ENCODE measurements around the gene ANKRD33B. TPM values are rescaled to one million over a fixed set of nuclear protein-coding genes. Genes with fewer than 3 reads are reported as not detected.

ANKRD33B gene
- total RNA-seq, 3 donors from 2014 or later (not counting 1 experiment from before 2014, with no cell fraction given) = 2.4 to 4.3 (median 3.9) TPM

GRCh38 chr5:10634050-10634449 lies 70.2 kb downstream of the ANKRD33B start:
- H3K4me3 Mint-ChIP-seq = peak overlapping the region; percentile 82
- peak overlapping the region; percentile 75 to 89 for H3K27ac Mint-ChIP-seq

GRCh38 chr5:10634562-10634961 lies 70.7 kb downstream of the ANKRD33B start:
- Histone ChIP-seq H3K4me3 (ENCODE audit: low read length) (no peak overlapping the region), H3K9me3 (ENCODE audit: control insufficient read depth, insufficient read depth, low read length) (no peaks in the 10 kb centered on the region), H3K36me3 (ENCODE audit: control insufficient read depth, insufficient read depth, low read length) (no peaks in the 10 kb centered on the region), H3K27ac (ENCODE audit: low read length) (peak overlapping the region; percentile 26), H3K4me1 (ENCODE audit: control insufficient read depth, insufficient read depth, low read length) (peaks cover 53% of the 10 kb centered on the region), H3K27me3 (ENCODE audit: control insufficient read depth, insufficient read depth, low read length) (no peaks in the 10 kb centered on the region)
- H3K4me1 Mint-ChIP-seq = peaks cover 24 to 58% of the 10 kb centered on the region in 2 donors
- H3K36me3 Mint-ChIP-seq = no peaks in the 10 kb centered on the region
- 83% methylated on average over 2 of the region's 2 CpGs for WGBS (ENCODE audit: insufficient coverage)
- TF ChIP-seq, protein P1, sequence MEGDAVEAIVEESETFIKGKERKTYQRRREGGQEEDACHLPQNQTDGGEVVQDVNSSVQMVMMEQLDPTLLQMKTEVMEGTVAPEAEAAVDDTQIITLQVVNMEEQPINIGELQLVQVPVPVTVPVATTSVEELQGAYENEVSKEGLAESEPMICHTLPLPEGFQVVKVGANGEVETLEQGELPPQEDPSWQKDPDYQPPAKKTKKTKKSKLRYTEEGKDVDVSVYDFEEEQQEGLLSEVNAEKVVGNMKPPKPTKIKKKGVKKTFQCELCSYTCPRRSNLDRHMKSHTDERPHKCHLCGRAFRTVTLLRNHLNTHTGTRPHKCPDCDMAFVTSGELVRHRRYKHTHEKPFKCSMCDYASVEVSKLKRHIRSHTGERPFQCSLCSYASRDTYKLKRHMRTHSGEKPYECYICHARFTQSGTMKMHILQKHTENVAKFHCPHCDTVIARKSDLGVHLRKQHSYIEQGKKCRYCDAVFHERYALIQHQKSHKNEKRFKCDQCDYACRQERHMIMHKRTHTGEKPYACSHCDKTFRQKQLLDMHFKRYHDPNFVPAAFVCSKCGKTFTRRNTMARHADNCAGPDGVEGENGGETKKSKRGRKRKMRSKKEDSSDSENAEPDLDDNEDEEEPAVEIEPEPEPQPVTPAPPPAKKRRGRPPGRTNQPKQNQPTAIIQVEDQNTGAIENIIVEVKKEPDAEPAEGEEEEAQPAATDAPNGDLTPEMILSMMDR (IDR thresholded peaks at IDR 0.05) = no peak
- H3K9me3 Mint-ChIP-seq = peaks cover 4% of the 10 kb centered on the region in 2 donors
- no peak for DNase-seq
- H3K27me3 Mint-ChIP-seq (ENCODE audit: low read depth in 2 of 2) = peaks cover 0 to under 1% of the 10 kb centered on the region in 2 donors
- H3K4me3 Mint-ChIP-seq = peak overlapping the region; percentile 82
- no peak for ATAC-seq
- intact Hi-C loops (cut with micrococcal nuclease) = no loop called here
- H3K27ac Mint-ChIP-seq = peak overlapping the region; percentile 75 to 89

More at GRCh38 chr5:10634050-10634449, 70.2 kb downstream of the ANKRD33B start:
- no peaks in the 10 kb centered on the region for H3K9me3 ChIP-seq (ENCODE audit: control insufficient read depth, insufficient read depth, low read length)
- H3K4me3 ChIP-seq (ENCODE audit: low read length) = no peak overlapping the region
- peak; percentile 28 to 46 (median 44) for ATAC-seq
- Mint-ChIP-seq H3K27me3 (ENCODE audit: low read depth in 2 of 2) (peaks cover 0 to 3% of the 10 kb centered on the region in 2 donors), H3K9me3 (peaks cover 4% of the 10 kb centered on the region in 2 donors), H3K4me1 (peaks cover 24 to 58% of the 10 kb centered on the region in 2 donors), H3K36me3 (no peaks in the 10 kb centered on the region)
- H3K36me3 ChIP-seq (ENCODE audit: control insufficient read depth, insufficient read depth, low read length) = no peaks in the 10 kb centered on the region
- no peaks in the 10 kb centered on the region for H3K27me3 ChIP-seq (ENCODE audit: control insufficient read depth, insufficient read depth, low read length)
- no peak for DNase-seq
- H3K27ac ChIP-seq (ENCODE audit: low read length) = peak overlapping the region; percentile 55
- intact Hi-C loops (cut with micrococcal nuclease) = no loop called here
- H3K4me1 ChIP-seq (ENCODE audit: control insufficient read depth, insufficient read depth, low read length) = peaks cover 53% of the 10 kb centered on the region
- 81% methylated on average over 2 of the region's 4 CpGs for WGBS (ENCODE audit: insufficient coverage)
- TF ChIP-seq, protein P1 (IDR thresholded peaks at IDR 0.05) = no peak

DNA sequence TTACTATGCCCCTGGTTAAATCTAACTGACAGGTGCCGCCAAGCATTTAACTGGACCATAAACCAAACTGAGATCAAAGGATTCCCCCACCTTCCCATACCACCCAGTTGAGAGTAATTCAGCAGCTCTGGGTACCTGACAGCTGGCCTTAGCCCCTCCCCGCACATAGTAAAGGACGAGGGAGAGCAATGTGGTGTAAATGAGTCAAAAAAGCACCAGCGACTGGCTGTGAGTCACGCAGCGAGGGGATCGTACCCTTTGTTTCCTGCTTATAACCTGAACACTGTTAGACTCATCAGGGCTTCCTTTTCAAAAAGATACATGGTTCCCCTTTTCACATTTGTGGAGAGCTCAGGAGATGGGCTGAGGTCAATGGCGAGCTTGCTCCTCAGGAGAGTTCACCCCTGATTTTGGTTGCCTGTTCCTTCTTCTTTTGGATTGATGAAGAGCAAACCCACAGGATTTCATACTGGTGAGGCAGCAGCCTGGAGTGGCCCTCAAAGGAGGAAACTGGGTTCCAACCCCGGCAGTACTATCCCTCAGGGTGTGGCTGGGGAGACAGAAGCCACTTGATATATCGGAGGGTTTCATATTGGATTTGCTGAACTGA lies 71.5 kb downstream of the ANKRD33B start:
- H3K27me3 Mint-ChIP-seq (ENCODE audit: low read depth in 2 of 2) = no peaks in the 10 kb centered on the region
- H3K4me1 Mint-ChIP-seq = peaks cover 24 to 63% of the 10 kb centered on the region in 2 donors
- H3K9me3 Mint-ChIP-seq = peaks cover 4% of the 10 kb centered on the region in 2 donors
- H3K27ac ChIP-seq (ENCODE audit: low read length) = peak overlapping the region; percentile 31
- H3K36me3 ChIP-seq (ENCODE audit: control insufficient read depth, insufficient read depth, low read length) = no peaks in the 10 kb centered on the region
- intact Hi-C loops (cut with micrococcal nuclease) = no loop called here
- H3K27ac Mint-ChIP-seq = peak overlapping the region; percentile 75 to 80
- H3K4me1 ChIP-seq (ENCODE audit: control insufficient read depth, insufficient read depth, low read length) = peaks cover 53% of the 10 kb centered on the region
- peak; percentile 56 to 73 (median 63) for ATAC-seq
- H3K9me3 ChIP-seq (ENCODE audit: control insufficient read depth, insufficient read depth, low read length) = no peaks in the 10 kb centered on the region
- H3K27me3 ChIP-seq (ENCODE audit: control insufficient read depth, insufficient read depth, low read length) = no peaks in the 10 kb centered on the region
- 24% methylated on average over 10 of the region's 10 CpGs for WGBS (ENCODE audit: insufficient coverage)
- H3K4me3 ChIP-seq (ENCODE audit: low read length) = no peak overlapping the region
- H3K4me3 Mint-ChIP-seq = no peak overlapping the region
- TF ChIP-seq, protein P1 (IDR thresholded peaks at IDR 0.05) = no peak
- peak in 1 of 2 donors; percentile 54 for DNase-seq
- H3K36me3 Mint-ChIP-seq = no peaks in the 10 kb centered on the region
